B cell (primary cell): ENCODE data around the gene RAD51B. TPM values are rescaled to one million over a fixed set of nuclear protein-coding genes. Genes with fewer than 3 reads are reported as not detected.

ENCODE experiments used
- ATAC-seq: fragments of 200-7000 bp; cut with Tn5 transposase; one replicate; pipeline ENCODE4 v1.10.0; 2021; ENCODE audit warnings: low read depth, mild to moderate bottlenecking, moderate number of reproducible peaks, moderate library complexity
- CTCF ChIA-PET: fragments of 350-600 bp; sonication (Branson Sonifier 250); formaldehyde crosslinking; loops from one replicate; lab custom pipeline; 2021; ENCODE audit warnings: antibody characterized with exemption, inconsistent platforms; lab: Charles Lee
- POLR2A ChIA-PET: fragments of 350-600 bp; sonication (Branson Sonifier 250); formaldehyde crosslinking; loops from one replicate; lab custom pipeline; 2021; ENCODE audit warnings: antibody characterized with exemption; lab: Charles Lee
- DNase-seq: peaks from one replicate; pipeline ENCODE4 v3.0.0; 2013
- H2AFZ ChIP-seq: 2 replicates; pipeline ENCODE4 v1.6.1; 2012; ENCODE audit warnings: mild to moderate bottlenecking, low read depth, low read length; ENCODE audit not compliant: insufficient read depth, poor library complexity, severe bottlenecking
- H3K27ac ChIP-seq, 2 donors: 1 replicate in 1 of 2; 2 replicates in 1 of 2; pipeline ENCODE4 v1.5.1; 2012 to 2013; ENCODE audit warnings: low read length in 2 of 2, mild to moderate bottlenecking in 2 of 2, moderate library complexity in 1 of 2
- H3K27me3 ChIP-seq, 4 experiments: fragments of 200-600 bp in 1 of 4; sonication (generic) in 1 of 4; replicated peaks in 1 of 4; 1 replicate in 2 of 4; 2 replicates in 2 of 4; pipeline versions ENCODE4 v1.6.1 to v1.7.0; 2013 to 2016; ENCODE audit warnings: low read length in 3 of 4, mild to moderate bottlenecking in 2 of 4, mixed read lengths in 1 of 4, moderate library complexity in 1 of 4; ENCODE audit not compliant: insufficient read depth in 4 of 4, control insufficient read depth in 3 of 4; ENCODE audit errors: control extremely low read depth in 1 of 4
- H3K36me3 ChIP-seq, 2 experiments: replicated peaks in 1 of 2; 1 replicate in 1 of 2; 2 replicates in 1 of 2; pipeline versions ENCODE4 v1.6.1 to v1.7.1; 2013; ENCODE audit warnings: low read length in 1 of 2; ENCODE audit not compliant: insufficient read depth in 2 of 2, control insufficient read depth in 1 of 2; ENCODE audit errors: control extremely low read depth in 1 of 2, extremely low read depth in 1 of 2
- H3K4me1 ChIP-seq, 2 donors: fragments of 200-600 bp in 1 of 2; sonication (generic) in 1 of 2; 1 replicate in 1 of 2; 2 replicates in 1 of 2; pipeline versions ENCODE4 v1.5.1 to v1.6.1; 2013 to 2017; ENCODE audit warnings: low read length in 2 of 2; ENCODE audit not compliant: control insufficient read depth in 2 of 2, insufficient read depth in 2 of 2
- H3K4me2 ChIP-seq: replicated peaks from 2 replicates; pipeline ENCODE3; 2012; ENCODE audit warnings: mild to moderate bottlenecking, low read depth, low read length; ENCODE audit not compliant: poor library complexity, severe bottlenecking
- H3K4me3 ChIP-seq, 5 experiments: fragments of 200-600 bp in 1 of 5; sonication (generic) in 1 of 5; 1 replicate in 3 of 5; 2 replicates in 2 of 5; pipeline versions ENCODE4 v1.5.1 to v1.7.0; 2011 to 2016; ENCODE audit warnings: low read length in 4 of 5, mild to moderate bottlenecking in 4 of 5, low read depth in 2 of 5, control low read depth in 1 of 5, moderate library complexity in 1 of 5; ENCODE audit not compliant: insufficient read depth in 1 of 5; ENCODE audit errors: control extremely low read depth in 1 of 5, extremely low read depth in 1 of 5
- H3K79me2 ChIP-seq: fragments of 200-600 bp; sonication (generic); one replicate; pipeline ENCODE4 v1.6.0; 2016; ENCODE audit warnings: low read length; ENCODE audit not compliant: control insufficient read depth, insufficient read depth
- H3K9ac ChIP-seq: fragments of 200-600 bp; sonication (generic); 2 replicates; pipeline ENCODE4 v1.6.1; 2017; ENCODE audit warnings: mild to moderate bottlenecking, low read length, moderate library complexity
- H3K9me3 ChIP-seq, 3 donors: one replicate each; pipeline versions ENCODE4 v1.6.1 to v1.7.1; 2013; ENCODE audit warnings: low read length in 2 of 3; ENCODE audit not compliant: control insufficient read depth in 2 of 3, insufficient read depth in 1 of 3; ENCODE audit errors: control extremely low read depth in 1 of 3
- H4K20me1 ChIP-seq: 2 replicates; pipeline ENCODE4 v1.6.0; 2012; ENCODE audit warnings: mild to moderate bottlenecking, low read length; ENCODE audit not compliant: insufficient read depth, control insufficient read depth, poor library complexity, severe bottlenecking
- H3K27ac Mint-ChIP-seq: one replicate; pipeline ENCODE4 v1.8.0; 2021; ENCODE audit warnings: mixed read lengths
- H3K27me3 Mint-ChIP-seq: one replicate; pipeline ENCODE4 v1.8.0; 2021; ENCODE audit warnings: mixed read lengths
- H3K4me1 Mint-ChIP-seq: one replicate; pipeline ENCODE4 v1.8.0; 2021; ENCODE audit warnings: mixed read lengths
- H3K4me3 Mint-ChIP-seq: one replicate; pipeline ENCODE4 v1.8.0; 2021; ENCODE audit warnings: mixed read lengths
- H3K9me3 Mint-ChIP-seq: one replicate; pipeline ENCODE4 v1.8.0; 2022; ENCODE audit warnings: mixed read lengths; ENCODE audit not compliant: insufficient read depth
- EZH2 ChIP-seq: IDR thresholded peaks from 2 replicates; pipeline ENCODE4 v1.6.1; 2012; ENCODE audit warnings: borderline replicate concordance, low read depth, mild to moderate bottlenecking, moderate library complexity, low read length; ENCODE audit not compliant: insufficient read depth, poor library complexity, severe bottlenecking
- WGBS: methylation state at CpG from one replicate; pipeline ENCODE4 v1.1.5; 2013; ENCODE audit warnings: missing lambda C conversion rate; ENCODE audit not compliant: insufficient coverage; 5-methylcytosine and 5-hydroxymethylcytosine counted together
- intact Hi-C: fragments of 100-400 bp; cut with micrococcal nuclease; formaldehyde crosslinking; loops from one replicate; pipeline ENCODE4 v1.10.0; 2022
- polyA plus RNA-seq: library from polyadenylated mRNA; depleted of rRNA; stranded (reverse); fragments of >200 nt; gene quantifications from 2 replicates; pipeline ENCODE4 v1.2.3, GENCODE V29; 2012
- total RNA-seq, 2 donors: library from RNA; stranded (reverse); fragments of 120-200 nt in 1 of 2; gene quantifications; 1 replicate in 1 of 2; 2 replicates in 1 of 2; pipeline versions ENCODE4 v1.2.3 to v1.2.4, GENCODE V29; 2013 to 2022
- TF ChIP-seq, protein P1 (sequence below): fragments of 200-600 bp; IDR thresholded peaks from one replicate; pipeline ENCODE4 v1.8.0; 2022; ENCODE audit warnings: antibody characterized with exemption, mild to moderate bottlenecking

The RAD51B gene
- total and polyA plus RNA-seq, 2 donors (not counting 1 experiment from before 2014, with no cell fraction given) = 6.5 to 60.6 TPM

DNA sequence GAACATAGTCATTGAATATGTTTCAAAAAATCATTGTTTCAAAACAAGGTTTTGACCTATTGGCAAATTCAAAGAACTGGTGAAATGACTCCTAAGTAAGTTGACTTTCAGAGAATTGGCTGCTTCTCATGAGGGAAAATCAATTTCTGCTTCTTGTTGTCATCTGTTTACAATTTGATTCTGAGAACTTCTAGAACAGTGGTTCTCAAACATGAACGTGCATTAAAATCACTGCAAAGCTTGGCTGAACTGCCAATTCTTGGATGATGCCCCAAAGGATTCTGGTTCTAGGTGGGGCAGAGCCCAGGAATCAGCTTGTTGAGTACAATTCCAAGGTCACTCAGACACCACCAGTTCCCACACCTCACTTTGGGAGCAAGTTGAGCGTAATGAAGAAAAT is 889.4 kb downstream of the RAD51B start:
- ChIA-PET POLR2A (no interaction called here), CTCF (no interaction called here)
- intact Hi-C loops = no loop called here
- H3K4me2 ChIP-seq = no peak overlapping the region
- no peaks in the 10 kb centered on the region for H3K9me3 Mint-ChIP-seq
- no peak for TF ChIP-seq EZH2
- TF ChIP-seq, protein P1, sequence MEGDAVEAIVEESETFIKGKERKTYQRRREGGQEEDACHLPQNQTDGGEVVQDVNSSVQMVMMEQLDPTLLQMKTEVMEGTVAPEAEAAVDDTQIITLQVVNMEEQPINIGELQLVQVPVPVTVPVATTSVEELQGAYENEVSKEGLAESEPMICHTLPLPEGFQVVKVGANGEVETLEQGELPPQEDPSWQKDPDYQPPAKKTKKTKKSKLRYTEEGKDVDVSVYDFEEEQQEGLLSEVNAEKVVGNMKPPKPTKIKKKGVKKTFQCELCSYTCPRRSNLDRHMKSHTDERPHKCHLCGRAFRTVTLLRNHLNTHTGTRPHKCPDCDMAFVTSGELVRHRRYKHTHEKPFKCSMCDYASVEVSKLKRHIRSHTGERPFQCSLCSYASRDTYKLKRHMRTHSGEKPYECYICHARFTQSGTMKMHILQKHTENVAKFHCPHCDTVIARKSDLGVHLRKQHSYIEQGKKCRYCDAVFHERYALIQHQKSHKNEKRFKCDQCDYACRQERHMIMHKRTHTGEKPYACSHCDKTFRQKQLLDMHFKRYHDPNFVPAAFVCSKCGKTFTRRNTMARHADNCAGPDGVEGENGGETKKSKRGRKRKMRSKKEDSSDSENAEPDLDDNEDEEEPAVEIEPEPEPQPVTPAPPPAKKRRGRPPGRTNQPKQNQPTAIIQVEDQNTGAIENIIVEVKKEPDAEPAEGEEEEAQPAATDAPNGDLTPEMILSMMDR = no peak
- H4K20me1 ChIP-seq = no peaks in the 10 kb centered on the region
- no peak overlapping the region for H3K4me3 Mint-ChIP-seq
- H3K9ac ChIP-seq = no peak overlapping the region
- H3K27ac ChIP-seq = no peak overlapping the region
- ATAC-seq (no peak), DNase-seq (no peak)
- no peak overlapping the region for H3K27ac Mint-ChIP-seq
- H3K4me3 ChIP-seq = no peak overlapping the region
- no peaks in the 10 kb centered on the region for H3K4me1 Mint-ChIP-seq
- no peaks in the 10 kb centered on the region for H3K36me3 ChIP-seq
- WGBS = 82% methylated on average over 1 of the region's 2 CpGs
- no peaks in the 10 kb centered on the region for H3K27me3 Mint-ChIP-seq
- no peaks in the 10 kb centered on the region for H3K79me2 ChIP-seq
- no peaks in the 10 kb centered on the region for H3K4me1 ChIP-seq
- H2AFZ ChIP-seq = no peak overlapping the region
- no peaks in the 10 kb centered on the region for H3K27me3 ChIP-seq
- no peaks in the 10 kb centered on the region for H3K9me3 ChIP-seq

DNA sequence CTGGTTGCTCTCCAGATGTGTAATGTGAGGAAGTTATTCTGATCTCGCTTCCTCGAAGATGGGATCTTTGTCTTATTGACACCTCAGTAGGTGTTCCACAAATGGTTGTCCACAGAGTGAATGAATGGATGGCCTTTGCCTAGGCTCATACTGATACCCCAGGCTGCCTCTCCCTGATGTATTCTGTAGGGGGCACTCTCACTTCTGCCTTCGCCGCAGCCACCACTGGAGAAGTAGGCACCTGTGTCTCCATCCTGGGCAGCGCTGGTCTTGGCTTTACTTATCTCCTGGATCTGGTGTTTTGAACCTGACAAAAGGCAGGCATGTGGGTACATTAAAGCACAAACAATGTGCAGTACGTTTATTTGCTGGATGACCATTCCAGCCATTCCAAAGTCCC is 891.2 kb downstream of the RAD51B start:
- POLR2A ChIA-PET = interaction anchor here (1.0 kb wide), 1 partner anchor 106 kb away, joined by 3 read pairs; no protein-coding TSS in a partner anchor
- no peak overlapping the region for H3K4me2 ChIP-seq
- no peak overlapping the region for H2AFZ ChIP-seq
- H3K4me3 ChIP-seq = no peak overlapping the region
- Mint-ChIP-seq H3K9me3 (no peaks in the 10 kb centered on the region), H3K4me1 (peaks cover 5% of the 10 kb centered on the region), H3K4me3 (no peak overlapping the region), H3K27me3 (no peaks in the 10 kb centered on the region), H3K27ac (no peak overlapping the region)
- no peaks in the 10 kb centered on the region for H3K4me1 ChIP-seq
- no peaks in the 10 kb centered on the region for H4K20me1 ChIP-seq
- no peaks in the 10 kb centered on the region for H3K36me3 ChIP-seq
- no peaks in the 10 kb centered on the region for H3K79me2 ChIP-seq
- intact Hi-C loops = no loop called here
- 97% methylated on average over 6 of the region's 6 CpGs for WGBS
- ATAC-seq (no peak), DNase-seq (no peak)
- H3K9ac ChIP-seq = no peak overlapping the region
- CTCF ChIA-PET = no interaction called here
- no peaks in the 10 kb centered on the region for H3K27me3 ChIP-seq
- H3K27ac ChIP-seq = no peak overlapping the region
- TF ChIP-seq, protein P1 = no peak
- TF ChIP-seq EZH2 = no peak
- no peaks in the 10 kb centered on the region for H3K9me3 ChIP-seq
